HEK293 (cell line): Measurements from ENCODE around the gene STARD8.

Source experiments
- BCL11A ChIP-seq: fragments of 450-650 bp; formaldehyde crosslinking; IDR thresholded peaks from 2 replicates; pipeline ENCODE4 v1.5.1; 2016; ENCODE audit warnings: low read depth, missing biosample characterization, missing genetic modification characterization
- GLI2 ChIP-seq: fragments of 450-650 bp; formaldehyde crosslinking; IDR thresholded peaks from 2 replicates; pipeline ENCODE4; 2017; ENCODE audit warnings: missing biosample characterization, missing genetic modification characterization, low read depth, borderline replicate concordance
- TCF7L2 ChIP-seq: IDR thresholded peaks from 2 replicates; pipeline ENCODE4 v1.6.1; 2011; ENCODE audit warnings: low read depth, mild to moderate bottlenecking, inconsistent platforms, low read length, moderate library complexity, borderline replicate concordance
- ZBTB1 ChIP-seq: fragments of 450-650 bp; formaldehyde crosslinking; IDR thresholded peaks from 2 replicates; pipeline ENCODE4 v1.5.1; 2016; ENCODE audit warnings: missing biosample characterization, missing genetic modification characterization
- ZFP41 ChIP-seq: fragments of 450-650 bp; formaldehyde crosslinking; IDR thresholded peaks from 2 replicates; pipeline ENCODE4 v1.5.1; 2016; ENCODE audit warnings: missing biosample characterization, missing genetic modification characterization, borderline replicate concordance
- ZNF426 ChIP-seq: fragments of 450-650 bp; formaldehyde crosslinking; IDR thresholded peaks from 2 replicates; pipeline ENCODE4 v1.5.1; 2017; ENCODE audit warnings: missing biosample characterization, missing genetic modification characterization, mild to moderate bottlenecking, inconsistent platforms, moderate library complexity
- TF ChIP-seq, protein P1 (sequence below): fragments of 450-650 bp; formaldehyde crosslinking; IDR thresholded peaks from 2 replicates; pipeline ENCODE4 v1.5.0; 2017; ENCODE audit warnings: missing biosample characterization, missing genetic modification characterization, borderline replicate concordance
- TF ChIP-seq, protein P2 (sequence below): fragments of 450-650 bp; formaldehyde crosslinking; IDR thresholded peaks from 2 replicates; pipeline ENCODE4 v1.5.1; 2016; ENCODE audit warnings: missing biosample characterization, missing genetic modification characterization
- TF ChIP-seq, protein P3 (sequence below): fragments of 450-650 bp; IDR thresholded peaks from 2 replicates; pipeline ENCODE4 v1.5.1; 2018; ENCODE audit warnings: missing biosample characterization, missing genetic modification characterization
- TF ChIP-seq, protein P4 (sequence below): fragments of 450-650 bp; formaldehyde crosslinking; IDR thresholded peaks from 2 replicates; pipeline ENCODE4 v1.5.1; 2016; ENCODE audit warnings: missing biosample characterization, missing genetic modification characterization

DNA sequence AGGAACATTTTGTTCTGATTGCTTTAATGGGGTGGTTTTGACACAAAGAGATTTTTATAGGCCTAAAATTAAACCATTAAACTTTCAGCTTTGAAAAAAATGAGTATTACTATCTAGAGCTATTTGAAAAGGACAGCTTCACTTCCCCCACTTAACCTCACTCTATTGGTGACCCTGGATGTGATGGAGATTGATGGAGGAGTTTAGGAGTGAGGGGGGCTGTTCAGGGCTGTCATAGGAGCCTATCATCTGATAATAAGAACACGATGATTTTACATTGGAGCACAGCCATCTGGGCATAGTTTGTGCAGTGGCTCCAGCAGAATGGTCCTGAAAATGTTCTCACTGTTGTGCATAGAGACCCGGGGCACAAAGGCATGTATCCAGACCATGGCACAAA, 110.3 kb downstream of the STARD8 start:
- TF ChIP-seq, protein P1, sequence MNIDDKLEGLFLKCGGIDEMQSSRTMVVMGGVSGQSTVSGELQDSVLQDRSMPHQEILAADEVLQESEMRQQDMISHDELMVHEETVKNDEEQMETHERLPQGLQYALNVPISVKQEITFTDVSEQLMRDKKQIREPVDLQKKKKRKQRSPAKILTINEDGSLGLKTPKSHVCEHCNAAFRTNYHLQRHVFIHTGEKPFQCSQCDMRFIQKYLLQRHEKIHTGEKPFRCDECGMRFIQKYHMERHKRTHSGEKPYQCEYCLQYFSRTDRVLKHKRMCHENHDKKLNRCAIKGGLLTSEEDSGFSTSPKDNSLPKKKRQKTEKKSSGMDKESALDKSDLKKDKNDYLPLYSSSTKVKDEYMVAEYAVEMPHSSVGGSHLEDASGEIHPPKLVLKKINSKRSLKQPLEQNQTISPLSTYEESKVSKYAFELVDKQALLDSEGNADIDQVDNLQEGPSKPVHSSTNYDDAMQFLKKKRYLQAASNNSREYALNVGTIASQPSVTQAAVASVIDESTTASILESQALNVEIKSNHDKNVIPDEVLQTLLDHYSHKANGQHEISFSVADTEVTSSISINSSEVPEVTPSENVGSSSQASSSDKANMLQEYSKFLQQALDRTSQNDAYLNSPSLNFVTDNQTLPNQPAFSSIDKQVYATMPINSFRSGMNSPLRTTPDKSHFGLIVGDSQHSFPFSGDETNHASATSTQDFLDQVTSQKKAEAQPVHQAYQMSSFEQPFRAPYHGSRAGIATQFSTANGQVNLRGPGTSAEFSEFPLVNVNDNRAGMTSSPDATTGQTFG (tag by site-specific recombination): no peak
- TF ChIP-seq, protein P2, sequence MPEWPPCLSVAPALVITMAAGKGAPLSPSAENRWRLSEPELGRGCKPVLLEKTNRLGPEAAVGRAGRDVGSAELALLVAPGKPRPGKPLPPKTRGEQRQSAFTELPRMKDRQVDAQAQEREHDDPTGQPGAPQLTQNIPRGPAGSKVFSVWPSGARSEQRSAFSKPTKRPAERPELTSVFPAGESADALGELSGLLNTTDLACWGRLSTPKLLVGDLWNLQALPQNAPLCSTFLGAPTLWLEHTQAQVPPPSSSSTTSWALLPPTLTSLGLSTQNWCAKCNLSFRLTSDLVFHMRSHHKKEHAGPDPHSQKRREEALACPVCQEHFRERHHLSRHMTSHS: no peak
- TF ChIP-seq, protein P3, sequence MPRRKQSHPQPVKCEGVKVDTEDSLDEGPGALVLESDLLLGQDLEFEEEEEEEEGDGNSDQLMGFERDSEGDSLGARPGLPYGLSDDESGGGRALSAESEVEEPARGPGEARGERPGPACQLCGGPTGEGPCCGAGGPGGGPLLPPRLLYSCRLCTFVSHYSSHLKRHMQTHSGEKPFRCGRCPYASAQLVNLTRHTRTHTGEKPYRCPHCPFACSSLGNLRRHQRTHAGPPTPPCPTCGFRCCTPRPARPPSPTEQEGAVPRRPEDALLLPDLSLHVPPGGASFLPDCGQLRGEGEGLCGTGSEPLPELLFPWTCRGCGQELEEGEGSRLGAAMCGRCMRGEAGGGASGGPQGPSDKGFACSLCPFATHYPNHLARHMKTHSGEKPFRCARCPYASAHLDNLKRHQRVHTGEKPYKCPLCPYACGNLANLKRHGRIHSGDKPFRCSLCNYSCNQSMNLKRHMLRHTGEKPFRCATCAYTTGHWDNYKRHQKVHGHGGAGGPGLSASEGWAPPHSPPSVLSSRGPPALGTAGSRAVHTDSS (tag by site-specific recombination): no peak
- TF ChIP-seq GLI2 (tag by site-specific recombination) (no peak), BCL11A (tag by site-specific recombination) (no peak), ZBTB1 (tag by site-specific recombination) (no peak), TCF7L2 (no peak), ZFP41 (no peak), ZNF426 (no peak)
- TF ChIP-seq, protein P4, sequence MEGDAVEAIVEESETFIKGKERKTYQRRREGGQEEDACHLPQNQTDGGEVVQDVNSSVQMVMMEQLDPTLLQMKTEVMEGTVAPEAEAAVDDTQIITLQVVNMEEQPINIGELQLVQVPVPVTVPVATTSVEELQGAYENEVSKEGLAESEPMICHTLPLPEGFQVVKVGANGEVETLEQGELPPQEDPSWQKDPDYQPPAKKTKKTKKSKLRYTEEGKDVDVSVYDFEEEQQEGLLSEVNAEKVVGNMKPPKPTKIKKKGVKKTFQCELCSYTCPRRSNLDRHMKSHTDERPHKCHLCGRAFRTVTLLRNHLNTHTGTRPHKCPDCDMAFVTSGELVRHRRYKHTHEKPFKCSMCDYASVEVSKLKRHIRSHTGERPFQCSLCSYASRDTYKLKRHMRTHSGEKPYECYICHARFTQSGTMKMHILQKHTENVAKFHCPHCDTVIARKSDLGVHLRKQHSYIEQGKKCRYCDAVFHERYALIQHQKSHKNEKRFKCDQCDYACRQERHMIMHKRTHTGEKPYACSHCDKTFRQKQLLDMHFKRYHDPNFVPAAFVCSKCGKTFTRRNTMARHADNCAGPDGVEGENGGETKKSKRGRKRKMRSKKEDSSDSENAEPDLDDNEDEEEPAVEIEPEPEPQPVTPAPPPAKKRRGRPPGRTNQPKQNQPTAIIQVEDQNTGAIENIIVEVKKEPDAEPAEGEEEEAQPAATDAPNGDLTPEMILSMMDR: no peak
